HCT116 (cell line): Measurements from ENCODE around the gene TEDDM1. TPM values are rescaled to one million over a fixed set of nuclear protein-coding genes. Genes with fewer than 3 reads are reported as not detected.

Experiments used
- ATAC-seq: fragments of 200-7000 bp; cut with Tn5 transposase; 2 replicates; pipeline ENCODE4 v1.9.1; 2020; ENCODE audit warnings: mild to moderate bottlenecking, moderate library complexity
- BruUV-seq: library from RNA; stranded (reverse); fragments of 400-500 nt; replicated peaks from 2 replicates; lab custom pipeline; 2021; lab: Mats Ljungman, UMichigan
- CTCF ChIA-PET: fragments of 300-600 bp; sonication (Branson Sonifier 250); formaldehyde crosslinking; loops from one replicate; lab custom pipeline; 2021; ENCODE audit warnings: antibody characterized with exemption; lab: Charles Lee
- POLR2A ChIA-PET: fragments of 300-600, 350-600 bp; sonication (Branson Sonifier 250); formaldehyde crosslinking; loops from one replicate; lab custom pipeline; 2021; ENCODE audit warnings: antibody characterized with exemption; lab: Charles Lee
- RAD21 ChIA-PET, 2 experiments: fragments of 300-600 bp; sonication (Branson Sonifier 250); formaldehyde crosslinking; loops; one replicate each; lab custom pipeline; 2023; ENCODE audit warnings: low total read pairs in 2 of 2; ENCODE audit not compliant: uncharacterized antibody in 2 of 2, unreplicated experiment in 2 of 2, low non-redundant PET in 1 of 2; lab: Charles Lee
- DNase-seq: peaks from one replicate; pipeline ENCODE4 v3.0.0-alpha.2; 2010; ENCODE audit warnings: low read depth, low spot score
- H2AFZ ChIP-seq: fragments of 200-600 bp; shearing (Covaris generic), sonication (generic); 2 replicates; pipeline ENCODE4 v1.6.1; 2017; ENCODE audit warnings: low read depth, mixed run types, mixed read lengths, antibody characterized with exemption, low read length; ENCODE audit not compliant: poor library complexity, severe bottlenecking
- H3K27ac ChIP-seq: 2 replicates; pipeline ENCODE4 v1.5.1; 2012; ENCODE audit warnings: low read depth, low read length
- H3K27me3 ChIP-seq: fragments of 200-600 bp; sonication (generic); 2 replicates; pipeline ENCODE4 v1.6.1; 2016; ENCODE audit warnings: mixed run types, low read length, mixed read lengths; ENCODE audit not compliant: insufficient read depth
- H3K36me3 ChIP-seq, 2 experiments: fragments of 200-500 bp in 1 of 2; fragments of 200-600 bp in 1 of 2; sonication (Bioruptor generic) in 1 of 2; sonication (generic) in 1 of 2; 2 replicates each; pipeline versions ENCODE4 v1.5.1 to v1.6.1; 2014 to 2016; ENCODE audit warnings: low read length in 2 of 2, inconsistent platforms in 1 of 2, mixed read lengths in 1 of 2, mixed run types in 1 of 2; ENCODE audit not compliant: insufficient read depth in 2 of 2, control insufficient read depth in 1 of 2
- H3K4me1 ChIP-seq, 2 experiments: fragments of 200-600 bp in 1 of 2; sonication (generic) in 1 of 2; 2 replicates each; pipeline versions ENCODE4 v1.5.1 to v1.6.1; 2012 to 2017; ENCODE audit warnings: low read length in 2 of 2, inconsistent platforms in 1 of 2, mild to moderate bottlenecking in 1 of 2, mixed read lengths in 1 of 2, mixed run types in 1 of 2, moderate library complexity in 1 of 2; ENCODE audit not compliant: insufficient read depth in 2 of 2, control insufficient read depth in 1 of 2
- H3K4me2 ChIP-seq: fragments of 200-600 bp; sonication (generic); 2 replicates; pipeline ENCODE4 v1.6.1; 2017; ENCODE audit warnings: mixed run types, low read length, mixed read lengths
- H3K4me3 ChIP-seq, 2 experiments: fragments of 200-600 bp in 1 of 2; sonication (generic) in 1 of 2; replicated peaks in 1 of 2; 2 replicates each; pipeline ENCODE4 v1.5.1; 2011 to 2016; ENCODE audit warnings: low read length in 2 of 2, control low read depth in 1 of 2, low read depth in 1 of 2, mild to moderate bottlenecking in 1 of 2, mixed read lengths in 1 of 2, mixed run types in 1 of 2
- H3K79me2 ChIP-seq: fragments of 200-600 bp; sonication (generic); 2 replicates; pipeline ENCODE4 v1.6.1; 2017; ENCODE audit warnings: mild to moderate bottlenecking, mixed run types, low read length, moderate library complexity, mixed read lengths; ENCODE audit not compliant: insufficient read depth
- H3K9ac ChIP-seq: fragments of 200-600 bp; sonication (generic); 2 replicates; pipeline ENCODE4 v1.6.1; 2016; ENCODE audit warnings: low read length, mixed read lengths
- H3K9me2 ChIP-seq: fragments of 200-600 bp; sonication (generic), shearing (Covaris generic); 2 replicates; pipeline ENCODE4 v1.6.1; 2017; ENCODE audit warnings: mixed run types, mild to moderate bottlenecking, moderate library complexity; ENCODE audit not compliant: insufficient read depth
- H3K9me3 ChIP-seq, 2 experiments: fragments of 200-500 bp in 1 of 2; fragments of 200-600 bp in 1 of 2; sonication (Bioruptor generic) in 1 of 2; sonication (generic) in 1 of 2; 2 replicates each; pipeline ENCODE4 v1.6.1; 2014 to 2017; ENCODE audit warnings: low read length in 2 of 2, mixed read lengths in 2 of 2, inconsistent platforms in 1 of 2, low read depth in 1 of 2, mild to moderate bottlenecking in 1 of 2, mixed run types in 1 of 2, moderate library complexity in 1 of 2; ENCODE audit not compliant: control insufficient read depth in 1 of 2, insufficient read depth in 1 of 2
- H4K20me1 ChIP-seq: fragments of 200-600 bp; sonication (generic), shearing (Covaris generic); 2 replicates; pipeline ENCODE4 v1.6.1; 2017; ENCODE audit warnings: mixed run types, mild to moderate bottlenecking, moderate library complexity; ENCODE audit not compliant: insufficient read depth
- ATF3 ChIP-seq: IDR thresholded peaks from 2 replicates; pipeline ENCODE4 v1.6.1; 2012
- CBX3 ChIP-seq: IDR thresholded peaks from 2 replicates; pipeline ENCODE4 v1.6.1; 2012; ENCODE audit warnings: low read depth
- ELF1 ChIP-seq: IDR thresholded peaks from 2 replicates; pipeline ENCODE4 v1.6.1; 2012; ENCODE audit warnings: low read depth, borderline replicate concordance
- FOSL1 ChIP-seq: IDR thresholded peaks from 2 replicates; pipeline ENCODE4 v1.6.1; 2012; ENCODE audit warnings: low read depth
- MAX ChIP-seq: IDR thresholded peaks from 2 replicates; pipeline ENCODE4 v1.6.1; 2012
- POLR2AphosphoS5 ChIP-seq: IDR thresholded peaks from 2 replicates; pipeline ENCODE4 v1.6.1; 2011; ENCODE audit warnings: mild to moderate bottlenecking, low read depth, low read length, moderate library complexity
- RAD21 ChIP-seq: IDR thresholded peaks from 2 replicates; pipeline ENCODE4 v1.6.1; 2012; ENCODE audit warnings: low read depth, mild to moderate bottlenecking
- SIN3A ChIP-seq: IDR thresholded peaks from 2 replicates; pipeline ENCODE4 v1.6.1; 2012; ENCODE audit warnings: low read depth
- SP1 ChIP-seq: IDR thresholded peaks from 2 replicates; pipeline ENCODE4 v1.6.1; 2012; ENCODE audit warnings: low read depth
- YY1 ChIP-seq: IDR thresholded peaks from 2 replicates; pipeline ENCODE4 v1.6.1; 2011; ENCODE audit warnings: low read length, low read depth, moderate library complexity, mild to moderate bottlenecking; ENCODE audit not compliant: insufficient replicate concordance; ENCODE audit errors: extremely low read depth
- ZNF274 ChIP-seq: fragments of 200-500 bp; sonication (Bioruptor generic); IDR thresholded peaks from 2 replicates; pipeline ENCODE4 v1.6.1; 2014; ENCODE audit warnings: mild to moderate bottlenecking, low read depth, low read length, inconsistent platforms
- intact Hi-C: fragments of 100-400 bp; cut with micrococcal nuclease; formaldehyde crosslinking; loops from 2 replicates; pipeline ENCODE4 v1.10.0; 2022
- total RNA-seq: library from RNA; stranded (reverse); gene quantifications from one replicate; pipeline ENCODE4 v1.2.1, GENCODE V29; 2021; ENCODE audit not compliant: unreplicated experiment

Gene TEDDM1
- total RNA-seq, 1 experiment from 2014 or later = not detected

- no peak for TF ChIP-seq SIN3A
- no peak for TF ChIP-seq MAX
- no peak for TF ChIP-seq CBX3
- H3K36me3 ChIP-seq = peaks cover 38 to 40% of the 10 kb centered on the region in 2 experiments
- H3K79me2 ChIP-seq = peaks cover 45% of the 10 kb centered on the region
- no peak overlapping the region for H3K4me3 ChIP-seq
- no TSS peak for BruUV-seq
- H3K4me1 ChIP-seq = peaks cover 13 to 16% of the 10 kb centered on the region in 2 experiments
- no peaks in the 10 kb centered on the region for H3K9me3 ChIP-seq
- H3K9me2 ChIP-seq = no peaks in the 10 kb centered on the region
- H2AFZ ChIP-seq = no peak overlapping the region
- H3K4me2 ChIP-seq = peak overlapping the region; percentile 89; the same call in 1 of the 2 replicates
- ChIA-PET CTCF (no interaction called here), RAD21 (no interaction called here), POLR2A (no interaction called here)
- H3K9ac ChIP-seq = no peak overlapping the region
- H4K20me1 ChIP-seq = peaks cover 5% of the 10 kb centered on the region; the same call in 1 of the 2 replicates
- ATAC-seq (no peak), DNase-seq (no peak)
- no peak overlapping the region for H3K27ac ChIP-seq
- intact Hi-C loops = loop anchor here (5.0 kb wide), 1 partner anchor 912 kb away; no protein-coding TSS in a partner anchor
- no peaks in the 10 kb centered on the region for H3K27me3 ChIP-seq
These were observed 10.8 kb downstream of the TEDDM1 start for GRCh38 chr1:182389619-182390047.

- no peak overlapping the region for H3K9ac ChIP-seq
- peaks cover 48 to 50% of the 10 kb centered on the region in 2 experiments for H3K36me3 ChIP-seq
- H3K27ac ChIP-seq = no peak overlapping the region
- DNase-seq (no peak), ATAC-seq (no peak)
- peaks cover 45% of the 10 kb centered on the region for H3K79me2 ChIP-seq
- CTCF ChIA-PET = no interaction called here
- POLR2A ChIA-PET = interaction anchor here (1.5 kb wide), 1 partner anchor 9 kb away, joined by 5 read pairs; no protein-coding TSS in a partner anchor
- no peaks in the 10 kb centered on the region for H3K27me3 ChIP-seq
- no peak overlapping the region for H3K4me3 ChIP-seq
- H4K20me1 ChIP-seq = peaks cover 5% of the 10 kb centered on the region; the same call in 1 of the 2 replicates
- H3K9me3 ChIP-seq = no peaks in the 10 kb centered on the region
- H3K4me1 ChIP-seq = peaks cover 13 to 16% of the 10 kb centered on the region in 2 experiments
- RAD21 ChIA-PET = no interaction called here
- BruUV-seq = no TSS peak
- intact Hi-C loops = no loop called here
- H3K9me2 ChIP-seq = no peaks in the 10 kb centered on the region
- TF ChIP-seq MAX (no peak), ZNF274 (no peak), ATF3 (no peak), ELF1 (no peak), SIN3A (no peak), RAD21 (no peak), FOSL1 (no peak), YY1 (no peak), POLR2AphosphoS5 (no peak), CBX3 (no peak), SP1 (no peak)
- H2AFZ ChIP-seq = no peak overlapping the region
- H3K4me2 ChIP-seq = no peak overlapping the region
These were observed 11.9 kb downstream of the TEDDM1 start for GRCh38 chr1:182388392-182389134.
